Endodermal cell (in vitro differentiated cells): Measurements from ENCODE around the gene TSNAXIP1. TPM values are rescaled to one million over a fixed set of nuclear protein-coding genes. Genes with fewer than 3 reads are reported as not detected.
A peak's percentile ranks its signal among the peaks of the same experiment; 100 is the strongest.

Source experiments
- DNase-seq: peaks from one replicate; pipeline ENCODE4 v3.0.0-alpha.2; 2017
- H3K27ac ChIP-seq: 2 replicates; pipeline ENCODE4 v1.5.1; 2013; ENCODE audit warnings: mild to moderate bottlenecking, low read depth, low read length, moderate library complexity
- H3K27me3 ChIP-seq: 2 replicates; pipeline ENCODE4 v1.6.1; 2013; ENCODE audit warnings: mild to moderate bottlenecking, low read length, moderate library complexity; ENCODE audit not compliant: insufficient read depth, control insufficient read depth, poor library complexity, severe bottlenecking
- H3K36me3 ChIP-seq: 2 replicates; pipeline ENCODE4 v1.7.0; 2013; ENCODE audit warnings: mild to moderate bottlenecking, low read length, moderate library complexity; ENCODE audit not compliant: control insufficient read depth, insufficient read depth
- H3K4me1 ChIP-seq: one replicate; pipeline ENCODE4 v1.7.0; 2013; ENCODE audit warnings: low read length; ENCODE audit not compliant: control insufficient read depth, insufficient read depth
- H3K4me3 ChIP-seq: 2 replicates; pipeline ENCODE4 v1.5.1; 2013; ENCODE audit warnings: mild to moderate bottlenecking, low read length, moderate library complexity
- H3K9ac ChIP-seq: 2 replicates; pipeline ENCODE4 v1.6.1; 2013; ENCODE audit warnings: mild to moderate bottlenecking, low read length, moderate library complexity; ENCODE audit not compliant: poor library complexity, severe bottlenecking; ENCODE audit errors: extremely low read depth
- H3K9me3 ChIP-seq: 2 replicates; pipeline ENCODE4 v1.6.1; 2013; ENCODE audit warnings: mild to moderate bottlenecking, low read length, moderate library complexity; ENCODE audit not compliant: control insufficient read depth
- H3K27ac Mint-ChIP-seq: 2 replicates; pipeline ENCODE4 v1.8.0; 2020; ENCODE audit warnings: mixed read lengths
- H3K27me3 Mint-ChIP-seq: 2 replicates; pipeline ENCODE4 v1.8.0; 2021; ENCODE audit warnings: mild to moderate bottlenecking, mixed read lengths; ENCODE audit not compliant: insufficient read depth
- H3K36me3 Mint-ChIP-seq: 2 replicates; pipeline ENCODE4 v1.8.0; 2020; ENCODE audit warnings: low read depth, mixed read lengths
- H3K4me1 Mint-ChIP-seq: 2 replicates; pipeline ENCODE4 v1.8.0; 2020; ENCODE audit warnings: mixed read lengths
- H3K4me3 Mint-ChIP-seq: 2 replicates; pipeline ENCODE4 v1.8.0; 2020; ENCODE audit warnings: mild to moderate bottlenecking, moderate library complexity, mixed read lengths
- H3K9me3 Mint-ChIP-seq: 2 replicates; pipeline ENCODE4 v1.8.0; 2020; ENCODE audit warnings: mild to moderate bottlenecking, mixed read lengths
- CTCF ChIP-seq: fragments of 200-600 bp; sonication (generic); conservative IDR thresholded peaks from 2 replicates; pipeline ENCODE4 v1.5.0; 2021; ENCODE audit warnings: antibody characterized with exemption, mild to moderate bottlenecking
- WGBS, 2 experiments: methylation state at CpG; one replicate each; pipeline versions ENCODE4 v1.1.5 to v1.1.7; 2013; ENCODE audit warnings: missing lambda C conversion rate in 2 of 2, mixed read lengths in 1 of 2; ENCODE audit not compliant: insufficient coverage in 1 of 2, insufficient read length in 1 of 2; 5-methylcytosine and 5-hydroxymethylcytosine counted together
- long read RNA-seq, 4 experiments: library from polyadenylated mRNA in 2 of 4; library from RNA in 1 of 4; library from capped mRNA in 1 of 4; stranded (forward) in 3 of 4; unstranded in 1 of 4; transcript quantifications; one replicate each; pipeline ENCODE4 v2.0.0, GENCODE V29; 2020 to 2021; ENCODE audit warnings: inconsistent platforms in 1 of 4
- polyA plus RNA-seq, 2 experiments: library from polyadenylated mRNA; stranded (reverse); fragments of 50-300 nt; gene quantifications; one replicate each; pipeline ENCODE4 v1.2.3, GENCODE V29; 2013
- total RNA-seq, 2 donors: library from RNA; stranded (reverse); fragmentation: NEBNext Ultra II Directional in 1 of 2; extraction: Animal tissue kit (Norgen Biotek cat#: 25700) in 1 of 2; gene quantifications; 2 replicates in 1 of 2; 3 replicates in 1 of 2; pipeline ENCODE4 v1.2.1, GENCODE V29; 2021

The TSNAXIP1 gene
- total RNA-seq, result 1 to 10 TPM; 2.8 to 3.2 TPM
- 3.1 TPM for polyA plus RNA-seq (2013, experiment 1 of 2)
- 1.7 TPM for polyA plus RNA-seq (2013, experiment 2 of 2)
- long read RNA-seq, experiment 1, result 0 reads
- long read RNA-seq, experiment 2, partial matches to known transcripts, result 0 of 1 reads
- long read RNA-seq, experiment 2, other reads (novel, unspliced or antisense), result 0 of 1 reads
- long read RNA-seq, experiment 3, partial matches to known transcripts, result 0 of 13 reads
- long read RNA-seq, experiment 3, other reads (novel, unspliced or antisense), result 12 of 13 reads
- long read RNA-seq, experiment 4, partial matches to known transcripts, result 0 of 3 reads
- long read RNA-seq, experiment 4, other reads (novel, unspliced or antisense), result 3 of 3 reads

- 0 to 1% methylated on average over 28 to 54 of the region's 54 CpGs for WGBS, 2 experiments
- H3K36me3 ChIP-seq, result peaks cover 14% of the 10 kb centered on the region
- peaks cover 27% of the 10 kb centered on the region for H3K36me3 Mint-ChIP-seq
- no peaks in the 10 kb centered on the region for H3K4me1 ChIP-seq
- peak within 1 kb of the TSS; percentile 89 for H3K4me3 Mint-ChIP-seq
- H3K9me3 ChIP-seq, result no peaks in the 10 kb centered on the region
- peak within 1 kb of the TSS; percentile 95 for H3K9ac ChIP-seq
- H3K27me3 ChIP-seq, result no peaks in the 10 kb centered on the region
- H3K4me1 Mint-ChIP-seq, result peaks cover 18% of the 10 kb centered on the region
- no peaks in the 10 kb centered on the region for H3K9me3 Mint-ChIP-seq
- peak within 1 kb of the TSS; percentile 78 for H3K27ac ChIP-seq
- TF ChIP-seq CTCF, result no peak
- peak; percentile 99 for DNase-seq
- peak within 1 kb of the TSS; percentile 98 for H3K4me3 ChIP-seq
- H3K27ac Mint-ChIP-seq, result peak within 1 kb of the TSS; percentile 99
- peaks cover 2% of the 10 kb centered on the region for H3K27me3 Mint-ChIP-seq
Observed at GRCh38 chr16:67806428-67807147, at the start of gene TSNAXIP1, which contains the start of gene RANBP10. Gene TSNAXIP1, plus strand, starts transcription at chr16:67806889. Its CDS starts 261 bp downstream, at chr16:67807150. Gene RANBP10, minus strand, starts transcription at chr16:67806560. Its CDS starts 24 bp downstream, at chr16:67806536.

- Mint-ChIP-seq H3K4me1 (peaks cover 3% of the 10 kb centered on the region), H3K36me3 (peaks cover 11% of the 10 kb centered on the region)
- H3K27me3 ChIP-seq, result no peaks in the 10 kb centered on the region
Observed at GRCh38 chr16:67758006-67758405, 48.7 kb upstream of the TSNAXIP1 start.

GRCh38 chr16:67758966-67759365 is 47.7 kb upstream of the TSNAXIP1 start:
- H3K27ac ChIP-seq, result no peak overlapping the region
- no peaks in the 10 kb centered on the region for H3K4me1 ChIP-seq
- TF ChIP-seq CTCF, result no peak
- H3K27ac Mint-ChIP-seq, result no peak overlapping the region
- peaks cover 6% of the 10 kb centered on the region for H3K36me3 Mint-ChIP-seq
- no peak overlapping the region for H3K4me3 Mint-ChIP-seq
- no peaks in the 10 kb centered on the region for H3K9me3 ChIP-seq
- no peaks in the 10 kb centered on the region for H3K36me3 ChIP-seq
- H3K4me1 Mint-ChIP-seq, result no peaks in the 10 kb centered on the region
- H3K4me3 ChIP-seq, result no peak overlapping the region
- H3K9ac ChIP-seq, result no peak overlapping the region
- H3K9me3 Mint-ChIP-seq, result no peaks in the 10 kb centered on the region
- no peaks in the 10 kb centered on the region for H3K27me3 Mint-ChIP-seq
- WGBS, 2 experiments, result 92 to 100% methylated on average over 3 to 7 of the region's 7 CpGs
- H3K27me3 ChIP-seq, result no peaks in the 10 kb centered on the region
- DNase-seq, result no peak

More at GRCh38 chr16:67758006-67758405, 48.7 kb upstream of the TSNAXIP1 start:
- Mint-ChIP-seq H3K27me3 (no peaks in the 10 kb centered on the region), H3K9me3 (no peaks in the 10 kb centered on the region), H3K27ac (peak overlapping the region; percentile 39), H3K4me3 (no peak overlapping the region)
- no peak for TF ChIP-seq CTCF
- no peak overlapping the region for H3K27ac ChIP-seq
- no peak overlapping the region for H3K9ac ChIP-seq
- H3K4me3 ChIP-seq, result no peak overlapping the region
- WGBS, 2 experiments, result 94 to 97% methylated on average over 2 to 3 of the region's 3 CpGs
- H3K36me3 ChIP-seq, result no peaks in the 10 kb centered on the region
- H3K9me3 ChIP-seq, result no peaks in the 10 kb centered on the region
- H3K4me1 ChIP-seq, result no peaks in the 10 kb centered on the region
- no peak for DNase-seq
